Measurements from ENCODE around the gene ZNF841. TPM values are rescaled to one million over a fixed set of nuclear protein-coding genes. Genes with fewer than 3 reads are reported as not detected.
A peak's percentile ranks its signal among the peaks of the same experiment; 100 is the strongest.
"Not testable (repeated sequence)": the region's sequence is repeated elsewhere in the genome, so short reads cannot be mapped to it uniquely, and the experiment has no call there.

Gene ZNF841
- total and polyA plus RNA-seq, 2 donors (not counting 1 experiment from before 2014, with no cell fraction given): 7.4 to 50.8 TPM

- H3K9ac ChIP-seq (ENCODE audit: low read length); POLR2A ChIA-PET; CTCF ChIA-PET; H3K9me3 Mint-ChIP-seq (ENCODE audit: insufficient read depth); H3K4me3 ChIP-seq (ENCODE audit: control extremely low read depth in 1 of 5, extremely low read depth in 1 of 5, insufficient read depth in 1 of 5, low read depth in 2 of 5, low read length in 4 of 5); H3K27me3 Mint-ChIP-seq; DNase-seq; H2AFZ ChIP-seq (ENCODE audit: insufficient read depth, low read depth, low read length, poor library complexity, severe bottlenecking); H3K4me1 ChIP-seq (ENCODE audit: control insufficient read depth in 2 of 2, insufficient read depth in 2 of 2, low read length in 2 of 2); ATAC-seq (ENCODE audit: low read depth); H3K27ac ChIP-seq (ENCODE audit: low read length in 2 of 2); H3K4me2 ChIP-seq (replicated peaks; ENCODE audit: low read depth, low read length, poor library complexity, severe bottlenecking); intact Hi-C loops (cut with micrococcal nuclease); H3K36me3 ChIP-seq (replicated peaks in 1 of 2; ENCODE audit: control extremely low read depth in 1 of 2, control insufficient read depth in 1 of 2, extremely low read depth in 1 of 2, insufficient read depth in 2 of 2, low read length in 1 of 2); H3K27me3 ChIP-seq (replicated peaks in 1 of 4; ENCODE audit: control extremely low read depth in 1 of 4, control insufficient read depth in 3 of 4, insufficient read depth in 4 of 4, low read length in 3 of 4); H4K20me1 ChIP-seq (ENCODE audit: control insufficient read depth, insufficient read depth, low read length, poor library complexity, severe bottlenecking); H3K27ac Mint-ChIP-seq; H3K4me3 Mint-ChIP-seq: not testable (repeated sequence)
- H3K9me3 ChIP-seq (ENCODE audit: control extremely low read depth in 1 of 3, control insufficient read depth in 2 of 3, insufficient read depth in 1 of 3, low read length in 2 of 3): peaks cover 3 to 16% (median 9%) of the 10 kb centered on the region in 3 donors
- WGBS (ENCODE audit: insufficient coverage): no CpG with 5 or more reads among the region's 1 CpG
- peaks cover 21% of the 10 kb centered on the region for H3K4me1 Mint-ChIP-seq
- peaks cover 24% of the 10 kb centered on the region for H3K79me2 ChIP-seq (ENCODE audit: control insufficient read depth, insufficient read depth, low read length)
Measured at GRCh38 chr19:52051736-52052135, 43.8 kb downstream of the ZNF841 start.

GRCh38 chr19:52048555-52049501 is 46.7 kb downstream of the ZNF841 start, which contains the start of gene ZNF432:
TSS of gene ZNF432 (minus strand) at chr19:52048838. CDS start at chr19:52046868, 1,970 bp downstream.
- intact Hi-C loops (cut with micrococcal nuclease): loop anchor here (1.0 to 10.0 kb wide), 9 partner anchors 21 to 1472 kb away; partner anchors contain the start of genes ZNF350, ZNF480, ZNF613 and ZNF614
- DNase-seq (peak; percentile 93), ATAC-seq (ENCODE audit: low read depth) (peak; percentile 87)
- Histone ChIP-seq H3K4me2 (replicated peaks; ENCODE audit: low read depth, low read length, poor library complexity, severe bottlenecking) (peak within 1 kb of the TSS; percentile 77), H3K27me3 (replicated peaks in 1 of 4; ENCODE audit: control extremely low read depth in 1 of 4, control insufficient read depth in 3 of 4, insufficient read depth in 4 of 4, low read length in 3 of 4) (no peaks in the 10 kb centered on the region), H3K4me3 (ENCODE audit: control extremely low read depth in 1 of 5, extremely low read depth in 1 of 5, insufficient read depth in 1 of 5, low read depth in 2 of 5, low read length in 4 of 5) (peak within 1 kb of the TSS; percentile 70 to 99 (median 93)), H2AFZ (ENCODE audit: insufficient read depth, low read depth, low read length, poor library complexity, severe bottlenecking) (peak within 1 kb of the TSS; percentile 92), H4K20me1 (ENCODE audit: control insufficient read depth, insufficient read depth, low read length, poor library complexity, severe bottlenecking) (no peaks in the 10 kb centered on the region), H3K9ac (ENCODE audit: low read length) (peak within 1 kb of the TSS; percentile 95), H3K9me3 (ENCODE audit: control extremely low read depth in 1 of 3, control insufficient read depth in 2 of 3, insufficient read depth in 1 of 3, low read length in 2 of 3) (peaks cover 6 to 19% (median 14%) of the 10 kb centered on the region in 3 donors), H3K27ac (ENCODE audit: low read length in 2 of 2) (peak within 1 kb of the TSS; percentile 92 to 99), H3K4me1 (ENCODE audit: control insufficient read depth in 2 of 2, insufficient read depth in 2 of 2, low read length in 2 of 2) (peaks cover 9 to 10% of the 10 kb centered on the region in 2 donors), H3K79me2 (ENCODE audit: control insufficient read depth, insufficient read depth, low read length) (peaks cover 28% of the 10 kb centered on the region), H3K36me3 (replicated peaks in 1 of 2; ENCODE audit: control extremely low read depth in 1 of 2, control insufficient read depth in 1 of 2, extremely low read depth in 1 of 2, insufficient read depth in 2 of 2, low read length in 1 of 2) (peaks cover 11 to 12% of the 10 kb centered on the region in 2 experiments)
- WGBS (ENCODE audit: insufficient coverage): 0% methylated on average over 56 of the region's 60 CpGs
- no peak for TF ChIP-seq CTCF (IDR thresholded peaks at IDR 0.05)
- TF ChIP-seq EZH2 (IDR thresholded peaks at IDR 0.05; ENCODE audit: borderline replicate concordance, insufficient read depth, low read depth, low read length, poor library complexity, severe bottlenecking): no peak
- H3K9me3 Mint-ChIP-seq (ENCODE audit: insufficient read depth): peaks cover 3% of the 10 kb centered on the region
- peak within 1 kb of the TSS; percentile 100 for H3K27ac Mint-ChIP-seq
- H3K27me3 Mint-ChIP-seq: no peaks in the 10 kb centered on the region
- ChIA-PET POLR2A (interaction anchor here (0.6 to 2.1 kb wide), 5 partner anchors 21 to 141 kb away, joined by 6 to 19 read pairs (median 7); partner anchors contain the start of genes PPP2R1A, ZNF614 and ZNF615), CTCF (interaction anchor here (1.2 kb wide), 1 partner anchor 11 kb away, joined by 3 read pairs; no protein-coding TSS in a partner anchor)
- H3K4me3 Mint-ChIP-seq: peak within 1 kb of the TSS; percentile 98
- peaks cover 22% of the 10 kb centered on the region for H3K4me1 Mint-ChIP-seq
